ENCODE results near the gene LRP11.
"Not testable (repeated sequence)": the region's sequence is repeated elsewhere in the genome, so short reads cannot be mapped to it uniquely, and the experiment has no call there.

LRP11 gene

GRCh38 chr6:149897855-149898744 is 33.9 kb upstream of the LRP11 start, which contains the start of gene RAET1E:
Gene RAET1E, minus strand, starts transcription at chr6:149898113. Its CDS starts 7,212 bp downstream, at chr6:149890901.
- DNase-seq (ENCODE audit: low read depth in 2 of 2), result no peak

DNA sequence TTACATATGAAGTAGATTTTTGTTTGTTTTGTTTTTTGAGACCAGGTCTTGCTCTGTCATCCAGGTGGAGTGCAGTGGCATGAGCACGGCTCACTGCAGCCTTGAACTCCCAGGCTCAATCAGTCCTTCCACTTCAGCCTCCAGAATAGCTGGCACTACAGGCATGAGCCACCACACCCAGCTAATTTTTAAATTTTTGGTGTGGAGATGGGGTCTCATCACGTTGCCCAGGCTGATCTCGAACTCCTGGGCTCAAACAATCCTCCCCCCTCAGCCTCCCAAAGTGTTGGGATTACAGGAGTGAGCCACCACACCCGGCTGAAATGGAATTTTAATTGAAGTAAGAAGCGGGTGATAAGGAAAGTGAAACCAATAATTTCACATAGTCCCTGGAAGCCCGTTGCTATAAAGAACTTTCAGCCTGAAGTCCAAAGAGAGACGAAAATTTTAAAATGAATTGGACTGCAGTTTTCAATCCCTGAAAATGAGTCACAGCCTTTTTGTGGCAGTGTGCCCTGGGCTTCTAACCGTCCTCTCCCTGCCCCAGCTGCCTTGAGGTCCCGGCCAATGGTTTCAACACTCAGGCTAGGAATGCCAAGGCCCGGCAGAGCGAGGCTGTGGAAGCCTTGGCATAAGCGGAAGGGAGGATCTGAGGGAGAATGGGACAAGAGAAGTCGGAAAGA is 33.0 kb upstream of the LRP11 start:
- DNase-seq (ENCODE audit: low read depth in 2 of 2), result no peak

GRCh38 chr6:149896491-149896890 is 32.3 kb upstream of the LRP11 start:
- DNase-seq (ENCODE audit: low read depth in 2 of 2), result no peak

DNA sequence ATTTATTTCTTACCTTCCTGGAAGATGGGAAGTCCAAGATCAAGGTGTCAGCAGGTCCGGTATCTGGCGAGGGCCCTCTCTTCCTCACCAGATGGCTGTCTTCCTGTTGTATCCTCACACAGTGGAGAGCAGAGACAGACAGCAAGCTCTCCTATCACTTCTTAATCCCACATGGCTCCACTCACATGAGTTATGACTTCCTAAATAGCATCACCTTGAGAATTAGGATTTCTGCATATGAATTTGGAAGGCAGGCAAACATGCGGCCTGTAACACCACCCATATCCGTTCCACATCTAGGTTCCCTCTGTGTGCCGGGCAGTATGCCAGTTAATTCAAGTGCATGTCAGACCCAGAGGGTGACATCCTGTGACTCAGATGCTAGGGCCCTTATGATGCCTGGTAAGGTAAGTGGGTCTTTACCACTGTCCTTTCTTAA is 31.7 kb upstream of the LRP11 start:
- no peak for DNase-seq (ENCODE audit: low read depth in 2 of 2)

DNA sequence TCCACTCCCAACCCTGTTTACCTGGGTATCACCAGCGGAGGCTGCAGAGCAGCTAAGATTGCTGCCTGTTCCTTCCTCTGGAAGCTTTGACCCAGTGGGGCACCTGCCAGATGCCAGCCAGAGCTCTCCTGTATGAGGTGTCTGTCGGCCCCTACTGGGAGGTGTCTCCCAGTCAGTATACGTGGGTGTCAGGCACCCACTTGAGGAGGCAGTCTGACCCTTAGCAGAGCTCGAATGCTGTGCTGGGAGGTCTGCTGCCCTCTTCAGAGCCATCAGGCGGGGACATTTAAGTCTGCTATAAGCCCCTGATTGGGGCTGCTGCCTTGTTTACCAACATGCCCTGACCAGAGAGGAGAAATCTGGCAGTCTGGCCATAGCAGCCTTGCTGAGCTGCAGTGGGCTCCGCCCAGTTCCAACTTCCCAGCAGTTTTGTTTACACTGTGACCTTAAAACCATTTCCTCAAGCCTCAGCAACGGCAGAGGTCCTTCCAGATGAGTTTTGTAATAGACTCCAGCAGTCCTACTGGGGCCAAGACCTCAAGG is 31.0 kb upstream of the LRP11 start:
- DNase-seq (ENCODE audit: low read depth in 2 of 2), result no peak

DNA sequence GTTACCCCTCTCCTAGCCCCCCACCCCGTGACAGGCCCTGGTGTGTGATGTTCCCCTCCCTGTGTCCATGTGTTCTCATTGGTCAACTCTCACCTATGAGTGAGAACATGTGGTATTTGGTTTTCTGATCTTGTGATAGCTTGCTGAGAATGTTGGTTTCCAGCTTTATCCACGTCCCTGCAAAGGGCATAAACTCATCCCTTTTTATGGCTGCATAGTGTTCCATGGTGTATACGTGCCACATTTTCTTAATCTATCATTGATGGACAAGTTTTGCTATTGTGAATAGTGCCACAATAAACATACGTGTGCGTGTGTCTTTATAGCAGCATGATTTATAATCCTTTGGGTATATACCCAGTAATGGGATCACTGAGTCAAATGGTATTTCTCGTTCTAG is 27.7 kb upstream of the LRP11 start:
- DNase-seq (ENCODE audit: low read depth in 2 of 2), result not testable (repeated sequence)

DNA sequence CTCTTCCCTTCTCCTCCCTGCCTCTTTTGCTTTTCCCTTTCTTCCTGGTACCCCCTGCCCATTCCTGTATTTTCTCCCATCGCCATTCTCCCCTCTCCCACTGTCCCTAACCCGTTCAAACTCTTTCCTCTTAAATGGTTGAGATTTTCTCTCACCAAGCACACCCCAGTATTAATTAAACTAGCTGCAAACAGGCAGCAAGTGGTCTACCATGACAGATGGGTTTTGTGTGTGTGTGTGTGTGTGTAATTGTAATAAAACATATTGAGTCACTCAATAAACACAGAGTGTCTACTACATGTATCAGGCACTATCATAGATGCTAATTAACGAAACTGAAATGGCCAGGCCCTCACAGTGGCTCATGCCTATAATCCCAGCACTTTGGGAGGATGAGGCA is 27.1 kb upstream of the LRP11 start:
- no peak for DNase-seq (ENCODE audit: low read depth in 2 of 2)

DNA sequence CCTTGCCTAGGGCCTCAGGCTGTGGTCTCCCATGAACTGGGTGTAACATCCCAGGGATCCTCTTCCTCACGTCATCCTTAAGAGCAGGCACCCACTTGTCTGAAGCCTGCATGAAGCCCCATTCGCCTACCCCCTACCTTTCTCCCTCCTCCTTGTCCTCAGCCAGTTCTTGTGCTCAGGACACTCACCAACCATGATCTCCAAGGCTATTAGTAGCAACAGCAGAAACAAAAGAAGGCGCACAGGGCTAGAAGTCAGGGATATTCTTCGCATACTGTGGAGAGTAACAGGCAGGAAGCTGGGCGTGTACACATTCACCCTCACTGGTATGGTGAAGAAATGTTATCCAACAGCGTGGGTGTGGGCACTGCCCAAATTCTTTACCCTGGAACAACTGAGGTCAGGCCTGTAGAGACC is 26.5 kb upstream of the LRP11 start:
- no peak for DNase-seq (ENCODE audit: low read depth in 2 of 2)

GRCh38 chr6:149889326-149889725 is 25.2 kb upstream of the LRP11 start:
- no peak for DNase-seq (ENCODE audit: low read depth in 2 of 2)

DNA sequence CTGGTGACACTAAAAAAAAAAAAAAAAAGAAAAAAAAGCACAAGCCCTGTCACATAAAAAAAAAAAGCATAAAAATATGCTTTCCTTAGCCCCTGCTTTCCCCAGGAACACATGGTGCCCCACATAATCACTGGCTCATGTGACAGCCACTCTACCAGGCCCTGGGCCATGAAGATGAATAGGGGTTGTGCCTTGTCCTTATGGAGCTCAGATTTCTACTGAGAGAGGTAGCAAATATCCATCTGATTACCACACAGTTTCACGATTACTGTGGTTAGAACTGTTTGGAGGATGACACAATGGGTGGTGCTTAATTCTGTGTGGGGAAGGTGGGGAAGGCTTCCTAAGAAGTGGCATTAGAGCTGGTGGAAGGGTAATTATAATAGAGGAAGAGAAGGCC is 24.5 kb upstream of the LRP11 start:
- no peak for DNase-seq (ENCODE audit: low read depth in 2 of 2)

DNA sequence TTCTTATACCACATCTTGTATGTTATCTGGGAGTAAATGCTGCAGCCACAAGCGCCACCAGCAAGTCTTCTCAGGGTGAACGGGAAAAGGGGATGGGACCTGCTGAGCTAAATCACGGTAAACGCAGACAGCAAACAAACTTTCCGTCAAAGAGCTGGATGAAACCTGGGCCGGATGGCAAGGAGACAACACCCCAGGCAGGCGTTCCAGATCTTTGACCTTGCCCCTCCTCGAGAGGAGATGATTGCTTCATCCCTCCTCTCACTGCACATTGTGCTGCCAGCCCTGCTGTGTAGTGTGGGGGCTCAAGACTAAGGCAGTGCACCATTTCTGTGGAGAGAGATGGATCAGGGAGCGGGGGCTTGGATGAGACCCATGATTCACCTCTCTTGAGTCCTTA is 23.9 kb upstream of the LRP11 start:
- no peak for DNase-seq (ENCODE audit: low read depth in 2 of 2)

DNA sequence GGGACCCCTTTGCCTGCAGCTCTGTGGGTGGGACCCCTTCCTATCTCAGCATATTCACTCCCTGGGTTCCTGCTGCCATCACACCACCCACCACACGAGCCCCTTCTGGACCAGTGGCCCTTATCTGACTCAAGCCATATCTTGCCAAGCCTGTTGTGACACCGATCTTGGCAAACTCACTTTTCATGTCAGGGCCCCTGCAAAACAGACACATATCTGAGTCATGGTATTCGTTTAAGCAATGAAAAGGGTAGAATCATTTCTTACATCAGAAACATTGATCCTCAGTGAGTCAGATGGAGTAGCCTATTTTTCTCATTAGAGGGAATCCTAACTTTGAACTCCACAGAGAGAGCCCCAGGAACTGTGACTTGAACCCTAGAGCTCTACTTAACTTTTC is 23.2 kb upstream of the LRP11 start:
- no peak for DNase-seq (ENCODE audit: low read depth in 2 of 2)

- no peak for DNase-seq (ENCODE audit: low read depth in 2 of 2)
These were observed 21.7 kb upstream of the LRP11 start for GRCh38 chr6:149885888-149886287.

- no peak for DNase-seq (ENCODE audit: low read depth in 2 of 2)
These were observed 20.5 kb upstream of the LRP11 start for GRCh38 chr6:149884617-149885016.

DNA sequence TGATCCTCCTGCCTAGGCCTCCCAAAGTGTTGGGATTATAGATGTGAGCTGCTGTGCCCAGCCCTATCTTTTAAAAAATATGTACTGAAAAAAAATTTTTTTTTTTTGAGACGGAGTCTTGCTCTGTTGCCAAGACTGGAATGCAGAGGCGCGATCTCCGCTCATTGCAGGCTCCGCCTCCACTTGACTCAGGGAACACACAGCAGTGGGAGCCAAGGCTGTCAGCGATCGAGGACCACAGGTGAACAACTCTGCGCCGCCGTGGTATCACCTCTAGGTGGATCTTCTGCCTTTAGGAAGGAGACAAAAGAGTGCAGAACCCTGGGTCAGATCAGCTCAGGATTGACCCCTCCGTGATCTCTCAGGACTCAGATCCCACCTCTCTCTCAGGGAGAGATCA is 20.1 kb upstream of the LRP11 start:
- no peak for DNase-seq (ENCODE audit: low read depth in 2 of 2)

- DNase-seq (ENCODE audit: low read depth in 2 of 2), result no peak
These were observed 17.7 kb upstream of the LRP11 start for GRCh38 chr6:149881860-149882259.

- DNase-seq (ENCODE audit: low read depth in 2 of 2), result no peak
These were observed 17.1 kb upstream of the LRP11 start for GRCh38 chr6:149881066-149881766.

- DNase-seq (ENCODE audit: low read depth in 2 of 2), result no peak
These were observed 13.5 kb upstream of the LRP11 start for GRCh38 chr6:149877659-149878058.

GRCh38 chr6:149876241-149876933 is 12.2 kb upstream of the LRP11 start:
- DNase-seq (ENCODE audit: low read depth in 2 of 2), result no peak

DNA sequence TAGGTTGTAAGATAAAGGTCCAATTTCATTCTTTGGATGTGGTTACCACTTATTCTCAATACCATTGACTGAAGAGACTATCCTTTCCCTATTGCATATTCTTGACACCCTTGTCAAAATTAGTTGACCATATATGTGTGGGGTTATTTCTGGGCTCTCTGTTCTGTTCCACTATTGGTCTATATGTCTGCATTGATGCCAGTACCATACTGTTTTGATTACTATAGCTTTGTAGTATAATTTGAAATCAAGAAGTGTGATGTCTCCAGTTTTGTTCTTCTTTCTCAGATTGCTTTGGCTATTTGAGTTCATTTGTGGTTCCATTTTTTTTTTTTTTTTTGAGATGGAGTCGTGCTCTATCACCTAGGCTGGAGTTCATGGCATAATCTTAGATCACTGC is 8.1 kb upstream of the LRP11 start:
- no peak for DNase-seq (ENCODE audit: low read depth in 2 of 2)

GRCh38 chr6:149871182-149871581 is 7.0 kb upstream of the LRP11 start:
- no peak for DNase-seq (ENCODE audit: low read depth in 2 of 2)

Measured in activated CD8-positive, alpha-beta memory T cell treated with anti-CD3 and anti-CD28 coated beads for 4 hours (primary cell).